SIG-M5 (cell line): Measurements from ENCODE around the gene DPPA2.
"Not testable (repeated sequence)": the region's sequence is repeated elsewhere in the genome, so short reads cannot be mapped to it uniquely, and the experiment has no call there.

Experiments used
- DNase-seq: peaks from one replicate; lab custom pipeline; 2025; lab: John Stamatoyannopoulos, UW

The DPPA2 gene, protein sequence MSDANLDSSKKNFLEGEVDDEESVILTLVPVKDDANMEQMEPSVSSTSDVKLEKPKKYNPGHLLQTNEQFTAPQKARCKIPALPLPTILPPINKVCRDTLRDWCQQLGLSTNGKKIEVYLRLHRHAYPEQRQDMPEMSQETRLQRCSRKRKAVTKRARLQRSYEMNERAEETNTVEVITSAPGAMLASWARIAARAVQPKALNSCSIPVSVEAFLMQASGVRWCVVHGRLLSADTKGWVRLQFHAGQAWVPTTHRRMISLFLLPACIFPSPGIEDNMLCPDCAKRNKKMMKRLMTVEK

DNA sequence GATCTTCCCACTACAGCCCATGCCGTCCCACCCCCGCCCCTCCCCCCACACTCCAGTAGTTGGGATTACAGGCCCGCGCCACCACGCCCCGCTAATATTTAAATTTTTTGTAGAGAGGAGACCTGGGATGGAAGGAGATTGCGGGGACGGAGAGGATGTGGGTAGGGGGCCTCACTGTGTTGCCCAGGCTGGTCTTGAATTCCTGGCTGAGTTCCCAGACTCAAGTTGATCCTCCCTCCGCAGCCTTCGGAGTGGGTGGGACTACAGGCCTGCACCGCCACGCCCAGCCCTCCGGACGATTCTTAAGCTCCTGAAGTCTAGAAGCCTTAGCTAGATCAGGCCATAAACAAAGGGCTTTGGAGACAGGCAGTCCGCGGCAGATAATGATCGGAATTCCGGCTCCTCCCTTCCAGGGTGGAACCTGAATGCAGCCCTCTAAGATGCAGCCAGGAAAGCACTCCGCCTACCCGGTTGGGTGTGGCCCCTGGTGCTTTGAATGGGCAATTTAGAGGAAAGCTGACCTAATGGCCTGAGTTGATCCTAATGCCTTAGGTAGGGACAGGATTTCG, at the start of gene DPPA2:
Gene DPPA2 (minus strand): TSS at position 356 of the 569 bp plus-strand sequence. CDS start 1,975 bp downstream, outside the sequence.
- DNase-seq: no peak

DNA sequence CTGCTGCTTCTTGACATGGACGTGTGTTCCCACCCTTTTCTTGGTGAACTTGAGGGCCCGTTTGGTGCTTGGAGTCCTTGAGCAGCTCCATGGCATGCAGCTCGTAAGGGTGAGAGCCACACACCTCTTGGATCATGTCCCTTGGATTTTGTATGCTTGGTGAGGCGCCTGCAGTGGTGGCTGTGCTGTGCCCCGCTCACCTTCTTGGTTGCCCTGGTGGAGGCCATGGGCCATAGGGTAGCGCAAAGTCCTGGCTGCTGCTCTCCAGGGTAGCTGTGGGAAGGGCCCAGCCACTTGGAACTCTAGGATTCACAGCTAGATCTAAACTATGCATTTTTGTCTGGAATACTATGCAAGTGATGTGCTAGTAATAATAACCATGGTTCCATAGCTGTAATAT, 47.8 kb upstream of the DPPA2 start:
- no peak for DNase-seq

DNA sequence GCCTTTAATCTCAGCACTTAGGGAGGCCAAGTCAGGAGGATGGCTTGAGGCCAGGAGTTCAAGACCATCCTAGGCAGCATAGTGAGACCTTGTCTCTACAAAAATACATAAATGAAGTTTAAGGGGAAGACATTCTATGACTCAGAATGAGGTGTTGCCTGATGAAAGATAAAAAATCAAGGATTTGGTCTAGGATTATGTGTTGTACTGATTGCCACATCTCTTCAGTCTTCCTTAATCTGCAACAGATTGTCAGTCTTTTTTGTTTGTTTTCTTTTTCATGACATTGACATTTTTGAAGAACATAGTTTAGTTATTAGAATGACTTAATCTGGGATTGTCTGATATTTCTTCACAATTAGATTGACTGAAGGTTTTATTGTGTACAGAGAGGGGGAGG, 47.3 kb upstream of the DPPA2 start:
- DNase-seq: no peak

DNA sequence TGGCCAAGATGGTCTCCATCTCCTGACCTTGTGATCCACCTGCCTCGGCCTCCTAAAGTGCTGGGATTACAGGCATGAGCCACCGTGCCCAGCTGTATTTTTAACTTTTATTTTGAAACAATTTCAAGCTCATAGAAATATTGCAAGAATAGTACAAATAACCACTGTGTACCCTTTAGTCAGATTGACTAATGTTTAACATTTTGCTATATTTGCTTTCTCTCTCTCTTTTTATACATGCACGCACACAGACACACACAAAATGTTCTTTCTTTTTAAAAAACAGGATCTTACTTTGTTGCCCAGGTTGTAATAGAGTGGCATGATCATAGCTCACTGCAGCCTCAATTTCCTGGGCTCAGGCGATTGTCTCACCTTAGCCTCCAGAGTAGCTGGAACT, 46.5 kb upstream of the DPPA2 start:
- DNase-seq: no peak

DNA sequence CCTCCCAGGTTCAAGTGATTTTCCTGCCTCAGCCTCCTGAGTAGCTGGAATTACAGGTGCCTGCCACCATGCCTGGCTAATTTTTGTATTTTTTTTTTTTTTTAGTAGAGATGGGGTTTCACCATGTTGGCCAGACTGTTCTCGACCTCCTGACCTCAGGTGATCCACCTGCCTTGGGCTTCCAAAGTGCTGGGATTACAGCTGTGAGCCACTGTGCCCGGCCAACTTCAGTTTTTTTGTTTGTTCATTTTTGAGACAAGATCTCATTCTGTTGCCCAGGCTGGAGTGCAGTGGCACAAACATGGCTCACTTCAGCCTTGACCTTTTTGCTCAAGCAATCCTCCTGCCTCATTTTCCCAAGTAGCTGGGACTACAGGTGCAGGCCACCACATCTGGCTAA, 42.5 kb upstream of the DPPA2 start:
- not testable (repeated sequence) for DNase-seq

DNA sequence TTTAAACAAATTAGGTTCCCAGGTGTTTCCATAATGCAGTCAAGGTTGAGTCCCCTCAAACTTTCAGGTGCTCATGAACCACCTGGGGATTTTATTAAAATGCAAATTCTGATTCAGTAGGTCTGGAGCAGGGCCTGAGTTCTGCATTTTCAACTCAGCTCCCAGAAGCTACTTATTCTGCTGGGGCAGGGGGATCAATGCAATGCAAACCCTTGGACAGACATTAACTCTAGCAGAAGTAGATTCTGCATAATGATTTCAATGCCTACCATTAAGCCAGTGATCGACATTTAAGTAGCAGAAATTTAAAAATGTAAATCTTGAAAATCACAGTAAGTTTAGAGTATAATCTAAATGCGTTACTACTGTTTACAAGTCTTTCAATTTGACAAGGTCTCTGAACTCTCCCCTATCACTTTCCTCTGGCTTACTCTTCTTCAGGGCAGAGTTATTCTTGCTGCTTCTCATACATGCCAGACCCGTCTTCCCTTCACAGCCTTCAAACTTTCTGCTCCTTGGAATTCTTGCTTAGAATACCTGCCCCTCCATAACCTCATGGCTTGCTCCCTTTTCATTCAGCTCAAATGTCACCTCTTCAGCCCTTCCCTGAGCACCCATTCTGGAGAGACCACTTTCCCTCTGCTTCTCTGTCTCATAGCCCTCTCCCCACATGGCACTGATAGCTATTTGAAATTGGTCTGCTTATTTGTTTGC, 40.3 kb upstream of the DPPA2 start:
- DNase-seq: no peak

DNA sequence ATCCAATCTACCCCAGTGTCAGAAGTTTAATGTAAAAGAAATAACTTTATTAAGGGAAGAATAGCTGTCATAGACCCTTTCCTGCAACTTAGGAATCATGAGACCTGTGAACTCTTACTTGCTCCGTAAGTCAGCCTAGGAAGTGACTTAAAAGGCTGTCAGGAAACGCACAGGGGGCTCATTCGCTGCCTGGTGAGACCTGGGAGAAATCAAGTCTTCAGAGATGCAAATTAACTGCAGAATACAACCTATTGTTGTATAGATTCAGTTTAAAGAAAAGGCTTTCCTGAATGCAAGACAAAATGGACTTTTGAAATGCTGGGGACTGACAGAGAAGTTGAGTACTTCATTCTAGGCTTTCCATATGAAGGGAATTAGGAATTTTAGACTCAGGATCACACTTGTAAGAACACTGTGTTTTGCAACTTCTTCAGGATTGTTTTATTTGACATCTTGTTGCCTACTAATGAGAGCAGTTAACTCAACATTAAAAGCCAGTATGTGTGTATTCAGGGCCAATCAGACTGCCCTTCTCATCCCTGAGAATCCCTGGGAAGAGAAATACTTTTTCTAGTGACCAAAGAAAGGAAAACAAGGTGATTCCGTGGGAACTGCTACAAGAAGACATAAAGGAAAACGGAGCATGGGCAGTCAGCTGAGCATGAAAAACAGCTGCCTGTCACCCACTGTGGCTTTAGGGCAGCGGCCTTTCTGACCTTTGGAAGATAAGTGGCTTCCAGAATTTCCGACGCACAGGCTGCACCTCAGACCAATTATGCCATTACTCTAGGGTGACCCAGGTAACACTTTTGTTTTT, 39.5 kb upstream of the DPPA2 start:
- DNase-seq: no peak

DNA sequence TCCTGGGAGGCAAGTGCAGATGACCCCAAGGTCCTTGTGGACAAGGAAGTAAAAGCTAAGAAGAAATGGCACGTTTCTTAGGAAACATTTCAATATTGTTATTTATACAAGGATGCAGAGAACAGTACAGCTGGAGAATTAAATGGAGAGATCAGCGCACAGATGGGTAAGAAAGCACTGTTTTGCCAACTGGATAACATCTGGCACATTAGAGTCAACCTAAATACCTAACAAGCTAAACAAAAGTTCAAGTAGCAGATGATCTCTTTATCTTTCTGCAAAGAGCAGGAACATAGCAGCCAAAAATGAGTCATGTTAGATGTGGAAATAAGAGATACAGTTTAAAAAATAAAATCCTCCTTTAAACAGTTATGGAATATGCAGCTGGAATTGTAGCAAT, 36.7 kb upstream of the DPPA2 start:
- no peak for DNase-seq

DNA sequence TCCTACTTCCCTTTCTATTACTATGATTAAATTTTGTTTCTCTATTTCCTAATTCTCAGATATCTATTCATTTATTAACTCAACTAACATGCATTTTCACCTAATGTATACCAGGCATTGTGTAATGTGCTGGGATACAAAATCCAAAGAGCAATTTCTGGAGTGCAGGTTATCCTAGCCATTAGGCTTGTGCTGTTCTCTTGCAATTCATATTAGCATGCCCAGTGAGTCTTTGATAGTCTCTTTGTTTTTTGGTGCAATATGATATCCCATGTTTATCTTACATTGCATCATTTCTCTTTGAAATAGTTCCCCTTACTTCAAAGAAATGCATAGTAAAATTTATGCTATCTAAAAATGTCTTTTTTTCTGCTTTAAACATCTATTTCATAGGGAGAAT, 34.9 kb upstream of the DPPA2 start:
- no peak for DNase-seq

DNA sequence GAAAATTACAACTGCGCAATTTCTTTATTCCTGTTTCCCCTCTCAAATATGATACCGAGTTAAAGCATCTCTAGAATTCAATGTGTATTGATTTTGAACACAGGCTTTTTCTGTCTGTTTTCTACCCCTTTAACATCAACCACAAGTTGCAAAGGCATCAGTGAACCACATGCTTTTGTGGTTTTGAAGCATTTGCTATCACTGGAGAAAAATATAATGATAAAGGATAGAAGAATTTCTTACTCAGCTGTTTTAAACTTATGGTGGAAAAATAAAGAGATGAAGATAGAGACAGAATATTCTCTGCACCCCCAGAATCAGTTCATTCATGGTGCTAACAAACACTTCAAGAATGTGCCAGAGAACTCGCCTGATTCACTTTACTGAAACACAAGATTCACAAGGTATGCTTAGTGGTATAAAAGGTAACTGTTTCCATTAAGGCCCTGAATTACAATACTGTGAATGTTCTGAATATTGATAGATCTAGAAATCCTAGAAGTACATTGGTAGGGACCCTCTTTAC, 30.5 kb upstream of the DPPA2 start:
- DNase-seq: no peak

DNA sequence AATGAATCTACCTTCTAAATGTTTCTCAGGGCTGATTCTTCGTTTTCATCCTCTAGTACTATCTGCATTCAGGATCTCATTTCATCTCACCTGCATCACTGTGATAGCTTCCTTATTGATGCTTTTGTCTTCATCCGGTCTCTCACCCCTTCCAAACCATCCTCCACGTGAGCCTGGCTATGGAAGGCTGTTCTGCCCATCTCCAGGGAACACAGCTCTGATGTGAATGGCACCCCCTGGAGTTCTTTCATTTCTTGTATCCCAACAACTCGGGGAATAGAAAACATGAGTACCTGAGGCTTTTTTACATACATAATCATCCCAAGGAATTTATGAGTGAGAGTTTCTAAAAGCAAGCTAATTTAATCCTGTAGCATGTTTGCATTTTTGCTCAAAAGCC, 29.8 kb upstream of the DPPA2 start:
- DNase-seq: no peak

DNA sequence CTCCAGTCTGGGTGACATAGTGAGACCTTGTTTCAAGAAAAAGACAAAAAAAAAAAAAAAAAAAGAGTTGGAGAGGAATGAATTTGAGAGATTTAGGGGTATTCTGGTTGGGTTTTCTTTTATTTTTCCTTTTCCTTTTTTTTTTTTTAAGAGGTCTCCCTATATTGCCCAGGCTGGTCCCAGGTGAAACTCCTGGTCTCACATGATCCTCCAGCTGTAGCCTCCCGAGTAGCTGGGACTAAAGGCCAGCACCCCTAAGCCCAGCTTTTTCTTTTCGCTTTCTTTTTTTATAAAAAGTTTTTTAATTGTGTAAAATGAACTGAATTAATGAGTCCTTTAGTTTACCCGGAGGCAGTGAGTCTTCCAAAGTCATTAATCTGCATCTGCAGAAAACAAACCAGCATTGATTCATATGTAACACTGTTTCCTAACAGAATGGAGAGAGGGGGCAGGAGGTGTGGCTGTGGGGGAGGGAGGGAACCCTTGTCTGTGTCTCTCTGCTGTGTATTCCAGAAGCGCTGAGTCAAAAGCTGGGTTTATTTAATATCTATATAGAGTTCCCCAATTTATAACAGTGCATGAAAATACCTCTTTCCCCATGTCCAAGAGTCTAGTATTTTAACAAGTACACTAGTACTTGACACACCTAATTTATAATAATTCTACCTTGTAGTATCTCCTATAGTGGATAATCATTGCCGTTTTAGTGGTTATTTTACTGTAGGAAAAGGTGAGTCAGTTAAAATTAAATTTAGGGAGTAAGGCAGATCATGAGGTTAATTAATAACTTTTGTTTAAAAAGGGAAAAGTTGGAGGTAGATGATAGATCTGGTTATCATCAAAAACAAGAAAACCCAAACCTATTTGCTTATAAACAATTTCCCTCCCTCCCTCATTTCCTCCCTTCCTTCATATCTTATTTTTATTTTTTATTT, 23.7 kb upstream of the DPPA2 start:
- no peak for DNase-seq

DNA sequence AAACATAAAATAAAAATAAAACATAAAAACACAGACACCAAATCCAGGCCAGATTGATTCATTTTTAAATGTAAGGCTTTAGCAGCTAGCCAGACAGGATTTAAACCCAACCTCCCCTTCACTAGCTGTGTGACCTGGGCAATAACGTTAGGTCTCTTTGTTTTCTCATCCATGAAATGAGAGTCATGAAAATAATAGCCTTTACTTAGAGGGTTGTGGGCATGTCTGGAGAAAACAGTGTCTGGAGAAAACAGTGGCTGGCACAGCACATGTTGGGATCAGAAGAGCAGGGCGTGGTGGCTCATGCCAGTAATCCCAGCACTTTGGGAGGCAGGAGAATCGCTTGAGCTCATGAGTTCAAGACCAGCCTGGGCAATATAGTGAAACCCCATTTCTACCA, 22.9 kb upstream of the DPPA2 start:
- no peak for DNase-seq

DNA sequence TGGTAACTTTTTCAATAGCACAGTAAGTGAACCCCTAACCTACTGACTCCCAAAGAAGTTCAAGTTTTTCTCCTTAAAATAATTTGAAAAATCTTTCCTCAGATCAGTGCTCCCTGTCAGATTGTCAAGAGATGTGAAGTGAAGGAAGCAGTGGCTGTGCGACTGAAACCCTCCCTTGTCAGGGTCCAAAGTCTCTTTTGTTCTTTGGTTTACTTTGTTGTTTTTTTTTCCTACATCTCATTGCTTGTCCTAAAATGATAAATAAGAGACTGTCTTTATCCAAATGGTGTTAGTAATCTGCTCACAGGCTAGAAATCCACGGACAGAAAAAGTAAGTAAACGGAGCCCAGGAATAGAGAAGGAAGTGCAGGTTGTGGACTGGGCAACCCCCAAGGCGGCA, 22.0 kb upstream of the DPPA2 start:
- no peak for DNase-seq

DNA sequence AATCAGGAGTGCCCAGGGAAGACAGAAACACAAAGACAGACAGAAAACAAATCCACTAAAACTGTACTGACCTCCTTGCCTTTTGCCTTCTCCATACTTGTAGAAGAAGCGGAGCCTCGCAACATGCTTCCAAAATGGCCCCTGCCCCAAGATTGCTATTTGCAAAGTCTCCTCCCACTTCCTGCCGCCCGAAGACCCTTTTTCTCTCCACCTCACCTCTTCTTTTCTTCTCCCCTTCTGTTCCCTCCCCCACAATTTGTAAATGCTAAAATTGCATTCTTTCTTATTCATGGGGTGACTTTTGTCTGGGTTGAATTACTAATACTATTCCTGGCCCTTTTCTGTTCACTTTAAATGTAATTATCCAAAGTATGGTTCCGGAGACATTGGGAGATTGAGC, 21.1 kb upstream of the DPPA2 start, which contains the start of gene DPPA4:
Gene DPPA4 (minus strand): TSS at position 154 of the 400 bp plus-strand sequence. CDS start 29 bp downstream, at position 125.
- DNase-seq: no peak

DNA sequence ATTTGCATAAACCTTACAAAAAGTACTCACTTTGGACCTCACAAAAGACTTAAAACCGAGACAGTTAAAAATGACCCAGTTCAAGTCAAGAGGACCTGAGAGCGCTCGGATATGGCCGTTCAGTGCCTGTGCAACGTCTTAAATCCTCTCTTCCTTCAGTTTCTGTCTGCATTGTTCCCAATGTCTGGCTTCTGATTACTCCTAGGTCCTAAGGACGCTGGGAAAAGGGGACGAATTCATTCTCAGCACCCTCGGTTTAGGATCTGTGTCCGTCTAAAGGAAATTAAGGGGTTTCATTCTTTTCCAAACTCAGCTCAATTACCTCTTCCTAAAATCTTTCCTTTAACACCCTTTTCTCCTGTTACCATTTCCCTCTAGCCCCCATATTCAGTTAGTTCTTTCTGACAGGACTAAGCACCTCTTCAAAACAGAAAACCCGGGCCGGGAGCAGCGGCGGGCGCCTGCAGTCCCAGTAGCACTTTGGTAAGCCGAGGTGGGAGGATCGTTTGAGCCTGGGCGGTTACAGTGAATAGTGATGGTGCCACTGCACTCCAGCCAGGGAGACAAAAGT, 20.1 kb upstream of the DPPA2 start:
- no peak for DNase-seq

DNA sequence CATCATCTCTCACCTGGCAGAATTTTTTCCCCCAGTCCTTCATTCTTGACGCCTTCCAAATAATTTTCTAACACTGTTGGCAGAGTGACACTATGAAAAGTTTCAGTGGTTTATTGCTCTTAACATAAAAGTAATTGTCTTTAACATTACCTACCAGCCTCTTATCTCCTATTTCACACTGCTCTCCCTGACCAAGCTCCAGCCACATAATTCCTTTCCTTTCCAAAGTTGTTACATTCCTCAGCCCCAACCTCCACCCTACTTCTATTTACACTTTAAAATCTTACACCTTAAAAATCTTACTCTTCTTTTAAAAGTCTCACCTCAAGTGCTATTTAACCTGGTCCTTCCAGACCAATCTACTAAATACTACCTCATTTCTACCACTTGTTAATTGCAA, 18.3 kb upstream of the DPPA2 start:
- DNase-seq: no peak

DNA sequence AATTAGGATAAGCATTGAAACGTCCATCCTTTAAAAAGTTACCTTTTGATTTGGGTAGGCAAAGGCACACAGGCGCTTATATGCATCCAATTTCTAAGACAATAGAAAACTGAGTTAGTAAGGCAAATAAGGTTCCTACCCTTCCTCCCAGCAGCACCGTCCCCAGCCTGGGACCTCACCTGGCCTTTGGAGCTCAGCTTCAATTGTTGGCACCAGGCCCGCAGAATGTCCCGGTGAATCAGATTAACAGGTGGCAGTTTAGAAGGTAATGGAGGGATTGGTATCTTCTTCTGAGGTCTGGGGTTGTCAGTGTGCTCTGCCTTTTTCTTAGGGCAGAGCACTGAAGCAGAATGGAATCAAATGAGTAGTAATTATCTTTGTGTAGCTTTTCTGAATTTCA, 15.4 kb upstream of the DPPA2 start:
- no peak for DNase-seq

DNA sequence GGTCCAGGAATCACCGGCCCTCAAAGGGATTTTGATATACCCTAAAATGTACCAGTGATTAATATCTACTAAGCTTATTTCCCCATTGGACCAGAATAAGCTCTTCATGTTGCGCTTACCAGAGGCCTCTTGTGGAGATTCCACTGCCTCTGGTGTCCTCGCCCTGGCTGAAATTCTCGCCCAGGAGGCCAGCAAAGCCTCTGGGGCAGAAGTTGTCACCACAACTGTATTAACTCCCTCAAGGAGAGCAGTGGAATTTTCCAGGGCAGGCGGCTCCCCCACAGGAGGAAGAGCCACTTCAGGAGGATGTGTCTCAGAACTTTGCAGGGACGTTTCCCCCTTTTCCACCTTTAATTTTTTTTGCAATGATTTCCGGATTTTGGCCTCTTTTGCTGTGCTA, 14.1 kb upstream of the DPPA2 start:
- no peak for DNase-seq

DNA sequence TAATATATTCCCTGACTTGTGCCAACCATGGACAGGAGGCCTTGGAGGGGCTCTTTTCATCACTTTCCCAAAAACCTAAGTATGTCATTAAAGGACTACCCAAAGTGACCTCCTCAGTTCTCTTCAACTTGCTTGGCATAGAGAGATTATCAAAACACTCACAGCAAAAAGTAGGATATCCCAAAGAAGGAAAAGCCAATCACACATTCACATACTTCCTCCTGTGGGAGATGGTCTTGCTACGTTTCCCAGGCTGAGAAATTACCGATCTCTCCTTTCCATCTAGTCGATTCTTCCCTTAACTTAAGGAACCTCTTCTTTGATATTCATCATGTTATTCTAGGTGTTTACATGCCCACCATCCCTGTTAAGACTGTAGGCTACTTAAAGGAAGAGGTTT, 11.9 kb upstream of the DPPA2 start:
- DNase-seq: no peak

DNA sequence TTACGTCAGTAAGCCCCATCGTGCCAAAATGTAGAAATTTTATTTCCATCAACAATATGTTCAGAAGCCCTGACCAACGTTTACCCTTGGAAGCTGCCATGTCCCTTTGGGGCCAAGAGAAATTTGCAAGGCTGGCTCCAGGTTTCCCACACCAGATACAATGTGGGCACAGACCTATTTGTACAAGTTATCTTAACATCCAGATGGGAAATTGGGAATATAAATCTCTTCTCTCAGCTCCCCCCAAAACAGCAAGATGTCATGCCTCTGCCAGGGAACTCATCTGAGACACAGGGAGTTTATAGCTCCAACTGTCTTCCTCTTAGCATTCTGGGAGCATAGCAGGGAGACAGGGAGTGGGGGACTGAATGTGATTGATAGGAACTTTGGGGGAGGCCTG, 9.3 kb upstream of the DPPA2 start:
- no peak for DNase-seq
